NCI-H526 (cell line): ENCODE data around the gene KIFC1.
A peak's percentile ranks its signal among the peaks of the same experiment; 100 is the strongest.

Source experiments
- DNase-seq, 2 experiments: peaks; one replicate each; lab custom pipeline; 2025; lab: John Stamatoyannopoulos, UW

KIFC1 gene

GRCh38 chr6:33410711-33411631 lies 19.3 kb downstream of the KIFC1 start, which contains the start of gene PHF1:
PHF1 (plus strand) TSS chr6:33411014; CDS start chr6:33412264, 1,250 bp downstream.
- peak in 1 of 2 experiments; percentile 88 for DNase-seq

GRCh38 chr6:33411632-33412005 lies 20.0 kb downstream of the KIFC1 start:
- DNase-seq, result no peak

- no peak for DNase-seq
Measured at GRCh38 chr6:33412140-33413009, 20.8 kb downstream of the KIFC1 start.

- DNase-seq, result no peak
Measured at GRCh38 chr6:33413241-33414120, 21.9 kb downstream of the KIFC1 start.

GRCh38 chr6:33414592-33415271 lies 23.1 kb downstream of the KIFC1 start:
- DNase-seq, result peak in 1 of 2 experiments; percentile 29

- DNase-seq, result no peak
Measured at GRCh38 chr6:33415831-33416230, 24.2 kb downstream of the KIFC1 start.

GRCh38 chr6:33416386-33417127 lies 24.9 kb downstream of the KIFC1 start:
- DNase-seq, result no peak

GRCh38 chr6:33417128-33417902 lies 25.7 kb downstream of the KIFC1 start:
- no peak for DNase-seq

GRCh38 chr6:33417903-33418689 lies 26.5 kb downstream of the KIFC1 start, which contains the start of gene CUTA:
CUTA (minus strand) TSS chr6:33418107; CDS start chr6:33418000, 107 bp downstream.
- peak; percentile 99 for DNase-seq

- no peak for DNase-seq
Measured at GRCh38 chr6:33418690-33419291, 27.2 kb downstream of the KIFC1 start.

GRCh38 chr6:33419580-33420490 lies 28.2 kb downstream of the KIFC1 start, which contains the start of gene SYNGAP1:
SYNGAP1 (plus strand) TSS chr6:33420065; CDS start chr6:33420265, 200 bp downstream.
- DNase-seq, result peak in 1 of 2 experiments; percentile 51

GRCh38 chr6:33420491-33421343 lies 29.1 kb downstream of the KIFC1 start:
- DNase-seq, result peak in 1 of 2 experiments; percentile 33

GRCh38 chr6:33421344-33421643 lies 29.7 kb downstream of the KIFC1 start:
- DNase-seq, result no peak

- no peak for DNase-seq
Measured at GRCh38 chr6:33423777-33424176, 32.2 kb downstream of the KIFC1 start.

- DNase-seq, result no peak
Measured at GRCh38 chr6:33424855-33425667, 33.4 kb downstream of the KIFC1 start.
